HepG2 (cell line): ENCODE results near the gene PIEZO1. TPM values are rescaled to one million over a fixed set of nuclear protein-coding genes. Genes with fewer than 3 reads are reported as not detected.
A peak's percentile ranks its signal among the peaks of the same experiment; 100 is the strongest.

ENCODE experiments used
- ATAC-seq: fragments of 200-7000 bp; cut with Tn5 transposase; 3 replicates; pipeline ENCODE4 v1.9.1; 2020; ENCODE audit warnings: mild to moderate bottlenecking, moderate library complexity
- BruUV-seq: library from RNA; stranded (reverse); fragments of 400-500 nt; replicated peaks from 2 replicates; lab custom pipeline; 2021; lab: Mats Ljungman, UMichigan
- CTCF ChIA-PET: fragments of 300-600 bp; formaldehyde crosslinking; extraction: SDS; loops from one replicate; lab custom pipeline; 2021; ENCODE audit warnings: low total read pairs, inconsistent platforms, low intra/inter-chr PET ratio; lab: Yijun Ruan, JAX
- POLR2A ChIA-PET: fragments of 350-600 bp; sonication (Branson Sonifier 250); formaldehyde crosslinking; loops from one replicate; lab custom pipeline; 2020; ENCODE audit warnings: antibody characterized with exemption, inconsistent platforms; lab: Yijun Ruan, JAX
- DNase-seq: peaks from one replicate; pipeline ENCODE4 v3.0.0-alpha.2; 2015; ENCODE audit warnings: low spot score
- FAIRE-seq: peaks from 3 replicates; lab custom pipeline; 2011; peaks lifted over from hg19 to GRCh38; lab: Jason Lieb, UNC
- H2AFZ ChIP-seq: one replicate; pipeline ENCODE4 v1.6.1; 2011; ENCODE audit warnings: low read length, inconsistent platforms
- H3K27ac ChIP-seq: fragments of 300-600 bp; 3 replicates; pipeline ENCODE4 v1.8.0; 2011; ENCODE audit warnings: mixed run types, mild to moderate bottlenecking, mixed read lengths, low read length, inconsistent platforms; ENCODE audit not compliant: insufficient read depth; ENCODE audit errors: extremely low read length
- H3K27me3 ChIP-seq, 2 experiments: fragments of 200-600 bp in 1 of 2; 2 replicates in 1 of 2; 3 replicates in 1 of 2; pipeline versions ENCODE4 v1.6.0 to v1.8.0; 2011; ENCODE audit warnings: low read length in 2 of 2, mild to moderate bottlenecking in 2 of 2, moderate library complexity in 2 of 2, inconsistent platforms in 1 of 2; ENCODE audit not compliant: insufficient read depth in 2 of 2, control insufficient read depth in 1 of 2
- H3K36me3 ChIP-seq, 2 experiments: fragments of 200-600 bp in 1 of 2; replicated peaks in 1 of 2; 2 replicates in 1 of 2; 3 replicates in 1 of 2; pipeline versions ENCODE4 v1.5.1 to v1.8.0; 2011; ENCODE audit warnings: low read length in 2 of 2, inconsistent platforms in 1 of 2; ENCODE audit not compliant: insufficient read depth in 2 of 2, control insufficient read depth in 1 of 2
- H3K4me1 ChIP-seq: 2 replicates; pipeline ENCODE4 v1.5.1; 2012; ENCODE audit warnings: low read length, inconsistent platforms; ENCODE audit not compliant: insufficient read depth
- H3K4me2 ChIP-seq: 2 replicates; pipeline ENCODE4 v1.6.0; 2011; ENCODE audit warnings: low read depth, low read length, inconsistent platforms
- H3K4me3 ChIP-seq, 3 experiments: fragments of 200-600 bp in 1 of 3; sonication (generic), shearing (Covaris generic) in 1 of 3; replicated peaks in 1 of 3; 2 replicates each; pipeline ENCODE4 v1.5.1; 2011 to 2016; ENCODE audit warnings: low read length in 3 of 3, inconsistent platforms in 2 of 3, low read depth in 2 of 3, mild to moderate bottlenecking in 2 of 3, control low read depth in 1 of 3, mixed read lengths in 1 of 3; ENCODE audit not compliant: insufficient read depth in 1 of 3
- H3K79me2 ChIP-seq: one replicate; pipeline ENCODE4 v1.6.1; 2011; ENCODE audit warnings: low read length, inconsistent platforms; ENCODE audit not compliant: insufficient read depth
- H3K9ac ChIP-seq: 2 replicates; pipeline ENCODE4 v1.6.0; 2011; ENCODE audit warnings: mild to moderate bottlenecking, low read depth, low read length, inconsistent platforms; ENCODE audit not compliant: insufficient read depth
- H3K9me3 ChIP-seq: 2 replicates; pipeline ENCODE4 v1.5.1; 2012; ENCODE audit warnings: mild to moderate bottlenecking, low read length
- H4K20me1 ChIP-seq: 2 replicates; pipeline ENCODE4 v1.6.0; 2011; ENCODE audit warnings: inconsistent platforms, mild to moderate bottlenecking, low read length, moderate library complexity; ENCODE audit not compliant: insufficient read depth
- KLF16 ChIP-seq, 2 experiments: sonication (generic) in 1 of 2; formaldehyde crosslinking in 1 of 2; IDR thresholded peaks; 2 replicates each; pipeline versions ENCODE4 v1.6.1 to v1.8.0; 2016 to 2023; ENCODE audit warnings: missing genetic modification reagents in 2 of 2, missing compliant biosample characterization in 1 of 2
- POLR2G ChIP-seq: fragments of 200-400 bp; formaldehyde crosslinking; IDR thresholded peaks from 2 replicates; pipeline ENCODE4 v1.6.1; 2018; ENCODE audit warnings: mild to moderate bottlenecking, low read depth, low read length, moderate library complexity
- REL ChIP-seq: sonication (generic); formaldehyde crosslinking; conservative IDR thresholded peaks from 2 replicates; pipeline ENCODE4 v1.8.0; 2022; ENCODE audit warnings: mild to moderate bottlenecking, missing genetic modification reagents, moderate library complexity
- SP1 ChIP-seq, 2 experiments: fragments of 450-650 bp in 1 of 2; sonication (generic) in 1 of 2; formaldehyde crosslinking in 1 of 2; IDR thresholded peaks; 2 replicates each; pipeline versions ENCODE4 v1.4.0 to v1.6.1; 2016 to 2020; ENCODE audit warnings: missing genetic modification reagents in 1 of 2
- XRCC5 ChIP-seq: fragments of 200-400 bp; formaldehyde crosslinking; optimal IDR thresholded peaks from 2 replicates; pipeline ENCODE3; 2017; ENCODE audit warnings: mild to moderate bottlenecking, low read length
- ZBTB38 ChIP-seq: sonication (generic); formaldehyde crosslinking; IDR thresholded peaks from 2 replicates; pipeline ENCODE4 v1.5.1; 2020; ENCODE audit warnings: mild to moderate bottlenecking, missing genetic modification reagents
- ZMAT3 ChIP-seq: sonication (generic); formaldehyde crosslinking; conservative IDR thresholded peaks from 2 replicates; pipeline ENCODE4 v1.7.0; 2021; ENCODE audit warnings: missing genetic modification reagents
- ZNF354B ChIP-seq: sonication (generic); formaldehyde crosslinking; IDR thresholded peaks from 2 replicates; pipeline ENCODE4 v1.8.0; 2022; ENCODE audit warnings: mild to moderate bottlenecking, missing genetic modification reagents
- ZNF367 ChIP-seq: sonication (generic); formaldehyde crosslinking; IDR thresholded peaks from 2 replicates; pipeline ENCODE4 v1.4.0; 2020; ENCODE audit warnings: missing genetic modification reagents, borderline replicate concordance
- WGBS: methylation state at CpG from one replicate; pipeline ENCODE4 v1.1.6; 2017; ENCODE audit warnings: low lambda C conversion rate; 5-methylcytosine and 5-hydroxymethylcytosine counted together
- in situ Hi-C: cut with HindIII; loops from 2 replicates; pipeline ENCODE4 v1.10.0; 2017; ENCODE audit warnings: low pct_unique_long_range_greater_than_20kb; ENCODE audit not compliant: extremely low pct_ligation_motif_present
- intact Hi-C: fragments of 100-400 bp; cut with micrococcal nuclease; formaldehyde crosslinking; loops from one replicate; pipeline ENCODE4 v1.10.0; 2022; ENCODE audit not compliant: unreplicated experiment
- polyA plus RNA-seq, 8 experiments: library from polyadenylated mRNA; depleted of rRNA in 3 of 8; stranded (reverse) in 7 of 8; unstranded in 1 of 8; fragments of >200 nt; fragmentation: Illumina TruSeq in 4 of 8; extraction: Trizol in 4 of 8; gene quantifications; 2 replicates each; pipeline versions ENCODE4 v1.2.1 to v1.2.3, GENCODE V29; 2011 to 2016; ENCODE audit warnings: low read depth in 4 of 8, missing spikeins in 1 of 8, mixed read lengths in 1 of 8; ENCODE audit not compliant: insufficient read depth in 1 of 8
- total RNA-seq, 5 experiments: library from RNA; depleted of rRNA; stranded (reverse); fragments of >200 nt; fragmentation: Illumina TruSeq; extraction: Trizol; gene quantifications; 2 replicates each; pipeline ENCODE4 v1.2.3, GENCODE V29; 2016; ENCODE audit warnings: low read depth in 1 of 5
- TF ChIP-seq, protein P1 (sequence below): sonication (generic); formaldehyde crosslinking; IDR thresholded peaks from 2 replicates; pipeline ENCODE4 v1.5.0; 2020; ENCODE audit warnings: mild to moderate bottlenecking, missing genetic modification reagents, borderline replicate concordance
- TF ChIP-seq, protein P2 (sequence below): sonication (generic); formaldehyde crosslinking; IDR thresholded peaks from 2 replicates; pipeline ENCODE4 v1.4.0; 2020; ENCODE audit warnings: missing genetic modification reagents

The PIEZO1 gene
- total and polyA plus RNA-seq, 2 of the 13 experiments (the other 11 are each of a cell fraction or from before 2014, with no cell fraction given): 67.9 to 85.0 TPM

GRCh38 chr16:88715312-88716190, 69.5 kb downstream of the PIEZO1 start:
- Histone ChIP-seq H3K9ac (no peak overlapping the region), H3K36me3 (peaks cover 44 to 66% of the 10 kb centered on the region in 2 experiments; a peak in 4 of 5 replicates), H3K4me1 (peaks cover 10% of the 10 kb centered on the region), H3K4me3 (no peak overlapping the region), H4K20me1 (no peaks in the 10 kb centered on the region), H3K27ac (no peak overlapping the region), H3K4me2 (no peak overlapping the region), H3K9me3 (no peaks in the 10 kb centered on the region), H3K79me2 (peaks cover 4% of the 10 kb centered on the region), H3K27me3 (no peaks in the 10 kb centered on the region), H2AFZ (no peak overlapping the region)
- ChIA-PET POLR2A (interaction anchor here (0.6 to 1.0 kb wide), 2 partner anchors 8 to 28 kb away, joined by 3 to 4 read pairs; no protein-coding TSS in a partner anchor), CTCF (no interaction called here)
- in situ Hi-C loops: no loop called here
- TF ChIP-seq ZNF354B (CRISPR knock-in tag) (no peak), ZMAT3 (CRISPR knock-in tag) (no peak), POLR2G (0 out of 2 replicates have a peak, but pooled peaks have one; percentile 35), KLF16 (CRISPR knock-in tag; IDR thresholded peaks at IDR 0.05) (no peak), XRCC5 (no peak), REL (CRISPR knock-in tag) (no peak), SP1 (IDR thresholded peaks at IDR 0.05) (no peak), SP1 (CRISPR knock-in tag; IDR thresholded peaks at IDR 0.05) (no peak), ZBTB38 (CRISPR knock-in tag) (peak; percentile 55; the same call in 1 of the 2 replicates), ZNF367 (CRISPR knock-in tag) (no peak)
- TF ChIP-seq, protein P1, sequence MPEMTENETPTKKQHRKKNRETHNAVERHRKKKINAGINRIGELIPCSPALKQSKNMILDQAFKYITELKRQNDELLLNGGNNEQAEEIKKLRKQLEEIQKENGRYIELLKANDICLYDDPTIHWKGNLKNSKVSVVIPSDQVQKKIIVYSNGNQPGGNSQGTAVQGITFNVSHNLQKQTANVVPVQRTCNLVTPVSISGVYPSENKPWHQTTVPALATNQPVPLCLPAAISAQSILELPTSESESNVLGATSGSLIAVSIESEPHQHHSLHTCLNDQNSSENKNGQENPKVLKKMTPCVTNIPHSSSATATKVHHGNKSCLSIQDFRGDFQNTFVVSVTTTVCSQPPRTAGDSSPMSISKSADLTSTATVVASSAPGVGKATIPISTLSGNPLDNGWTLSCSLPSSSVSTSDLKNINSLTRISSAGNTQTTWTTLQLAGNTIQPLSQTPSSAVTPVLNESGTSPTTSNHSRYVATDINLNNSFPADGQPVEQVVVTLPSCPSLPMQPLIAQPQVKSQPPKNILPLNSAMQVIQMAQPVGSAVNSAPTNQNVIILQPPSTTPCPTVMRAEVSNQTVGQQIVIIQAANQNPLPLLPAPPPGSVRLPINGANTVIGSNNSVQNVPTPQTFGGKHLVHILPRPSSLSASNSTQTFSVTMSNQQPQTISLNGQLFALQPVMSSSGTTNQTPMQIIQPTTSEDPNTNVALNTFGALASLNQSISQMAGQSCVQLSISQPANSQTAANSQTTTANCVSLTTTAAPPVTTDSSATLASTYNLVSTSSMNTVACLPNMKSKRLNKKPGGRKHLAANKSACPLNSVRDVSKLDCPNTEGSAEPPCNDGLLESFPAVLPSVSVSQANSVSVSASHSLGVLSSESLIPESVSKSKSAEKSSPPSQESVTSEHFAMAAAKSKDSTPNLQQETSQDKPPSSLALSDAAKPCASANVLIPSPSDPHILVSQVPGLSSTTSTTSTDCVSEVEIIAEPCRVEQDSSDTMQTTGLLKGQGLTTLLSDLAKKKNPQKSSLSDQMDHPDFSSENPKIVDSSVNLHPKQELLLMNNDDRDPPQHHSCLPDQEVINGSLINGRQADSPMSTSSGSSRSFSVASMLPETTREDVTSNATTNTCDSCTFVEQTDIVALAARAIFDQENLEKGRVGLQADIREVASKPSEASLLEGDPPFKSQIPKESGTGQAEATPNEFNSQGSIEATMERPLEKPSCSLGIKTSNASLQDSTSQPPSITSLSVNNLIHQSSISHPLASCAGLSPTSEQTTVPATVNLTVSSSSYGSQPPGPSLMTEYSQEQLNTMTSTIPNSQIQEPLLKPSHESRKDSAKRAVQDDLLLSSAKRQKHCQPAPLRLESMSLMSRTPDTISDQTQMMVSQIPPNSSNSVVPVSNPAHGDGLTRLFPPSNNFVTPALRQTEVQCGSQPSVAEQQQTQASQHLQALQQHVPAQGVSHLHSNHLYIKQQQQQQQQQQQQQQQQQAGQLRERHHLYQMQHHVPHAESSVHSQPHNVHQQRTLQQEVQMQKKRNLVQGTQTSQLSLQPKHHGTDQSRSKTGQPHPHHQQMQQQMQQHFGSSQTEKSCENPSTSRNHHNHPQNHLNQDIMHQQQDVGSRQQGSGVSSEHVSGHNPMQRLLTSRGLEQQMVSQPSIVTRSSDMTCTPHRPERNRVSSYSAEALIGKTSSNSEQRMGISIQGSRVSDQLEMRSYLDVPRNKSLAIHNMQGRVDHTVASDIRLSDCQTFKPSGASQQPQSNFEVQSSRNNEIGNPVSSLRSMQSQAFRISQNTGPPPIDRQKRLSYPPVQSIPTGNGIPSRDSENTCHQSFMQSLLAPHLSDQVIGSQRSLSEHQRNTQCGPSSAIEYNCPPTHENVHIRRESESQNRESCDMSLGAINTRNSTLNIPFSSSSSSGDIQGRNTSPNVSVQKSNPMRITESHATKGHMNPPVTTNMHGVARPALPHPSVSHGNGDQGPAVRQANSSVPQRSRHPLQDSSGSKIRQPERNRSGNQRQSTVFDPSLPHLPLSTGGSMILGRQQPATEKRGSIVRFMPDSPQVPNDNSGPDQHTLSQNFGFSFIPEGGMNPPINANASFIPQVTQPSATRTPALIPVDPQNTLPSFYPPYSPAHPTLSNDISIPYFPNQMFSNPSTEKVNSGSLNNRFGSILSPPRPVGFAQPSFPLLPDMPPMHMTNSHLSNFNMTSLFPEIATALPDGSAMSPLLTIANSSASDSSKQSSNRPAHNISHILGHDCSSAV: no peak
- TF ChIP-seq, protein P2, sequence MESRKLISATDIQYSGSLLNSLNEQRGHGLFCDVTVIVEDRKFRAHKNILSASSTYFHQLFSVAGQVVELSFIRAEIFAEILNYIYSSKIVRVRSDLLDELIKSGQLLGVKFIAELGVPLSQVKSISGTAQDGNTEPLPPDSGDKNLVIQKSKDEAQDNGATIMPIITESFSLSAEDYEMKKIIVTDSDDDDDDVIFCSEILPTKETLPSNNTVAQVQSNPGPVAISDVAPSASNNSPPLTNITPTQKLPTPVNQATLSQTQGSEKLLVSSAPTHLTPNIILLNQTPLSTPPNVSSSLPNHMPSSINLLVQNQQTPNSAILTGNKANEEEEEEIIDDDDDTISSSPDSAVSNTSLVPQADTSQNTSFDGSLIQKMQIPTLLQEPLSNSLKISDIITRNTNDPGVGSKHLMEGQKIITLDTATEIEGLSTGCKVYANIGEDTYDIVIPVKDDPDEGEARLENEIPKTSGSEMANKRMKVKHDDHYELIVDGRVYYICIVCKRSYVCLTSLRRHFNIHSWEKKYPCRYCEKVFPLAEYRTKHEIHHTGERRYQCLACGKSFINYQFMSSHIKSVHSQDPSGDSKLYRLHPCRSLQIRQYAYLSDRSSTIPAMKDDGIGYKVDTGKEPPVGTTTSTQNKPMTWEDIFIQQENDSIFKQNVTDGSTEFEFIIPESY: peak; percentile 93
- no TSS peak for BruUV-seq
- WGBS: 96% methylated on average over 53 of the region's 57 CpGs
- intact Hi-C loops: no loop called here
- ATAC-seq (no peak), DNase-seq (no peak), FAIRE-seq (no peak)
